NCI-H345 treated with DMSO at 0.1 percent for 48 hours (cell line): ENCODE results near the gene BRCA1.
"Not testable (repeated sequence)": the region's sequence is repeated elsewhere in the genome, so short reads cannot be mapped to it uniquely, and the experiment has no call there.

Experiments
- DNase-seq: peaks from one replicate; lab custom pipeline; 2025; ENCODE audit not compliant: unreplicated experiment; lab: John Stamatoyannopoulos, UW

Gene BRCA1

DNA sequence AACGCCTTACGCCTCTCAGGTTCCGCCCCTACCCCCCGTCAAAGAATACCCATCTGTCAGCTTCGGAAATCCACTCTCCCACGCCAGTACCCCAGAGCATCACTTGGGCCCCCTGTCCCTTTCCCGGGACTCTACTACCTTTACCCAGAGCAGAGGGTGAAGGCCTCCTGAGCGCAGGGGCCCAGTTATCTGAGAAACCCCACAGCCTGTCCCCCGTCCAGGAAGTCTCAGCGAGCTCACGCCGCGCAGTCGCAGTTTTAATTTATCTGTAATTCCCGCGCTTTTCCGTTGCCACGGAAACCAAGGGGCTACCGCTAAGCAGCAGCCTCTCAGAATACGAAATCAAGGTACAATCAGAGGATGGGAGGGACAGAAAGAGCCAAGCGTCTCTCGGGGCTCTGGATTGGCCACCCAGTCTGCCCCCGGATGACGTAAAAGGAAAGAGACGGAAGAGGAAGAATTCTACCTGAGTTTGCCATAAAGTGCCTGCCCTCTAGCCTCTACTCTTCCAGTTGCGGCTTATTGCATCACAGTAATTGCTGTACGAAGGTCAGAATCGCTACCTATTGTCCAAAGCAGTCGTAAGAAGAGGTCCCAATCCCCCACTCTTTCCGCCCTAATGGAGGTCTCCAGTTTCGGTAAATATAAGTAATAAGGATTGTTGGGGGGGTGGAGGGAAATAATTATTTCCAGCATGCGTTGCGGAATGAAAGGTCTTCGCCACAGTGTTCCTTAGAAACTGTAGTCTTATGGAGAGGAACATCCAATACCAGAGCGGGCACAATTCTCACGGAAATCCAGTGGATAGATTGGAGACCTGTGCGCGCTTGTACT lies at the start of gene BRCA1:
TSS of gene BRCA1 (minus strand) at position 232 of the 834 bp plus-strand sequence. CDS start 1,268 bp downstream, outside the sequence.
- DNase-seq = peak; percentile 97

DNA sequence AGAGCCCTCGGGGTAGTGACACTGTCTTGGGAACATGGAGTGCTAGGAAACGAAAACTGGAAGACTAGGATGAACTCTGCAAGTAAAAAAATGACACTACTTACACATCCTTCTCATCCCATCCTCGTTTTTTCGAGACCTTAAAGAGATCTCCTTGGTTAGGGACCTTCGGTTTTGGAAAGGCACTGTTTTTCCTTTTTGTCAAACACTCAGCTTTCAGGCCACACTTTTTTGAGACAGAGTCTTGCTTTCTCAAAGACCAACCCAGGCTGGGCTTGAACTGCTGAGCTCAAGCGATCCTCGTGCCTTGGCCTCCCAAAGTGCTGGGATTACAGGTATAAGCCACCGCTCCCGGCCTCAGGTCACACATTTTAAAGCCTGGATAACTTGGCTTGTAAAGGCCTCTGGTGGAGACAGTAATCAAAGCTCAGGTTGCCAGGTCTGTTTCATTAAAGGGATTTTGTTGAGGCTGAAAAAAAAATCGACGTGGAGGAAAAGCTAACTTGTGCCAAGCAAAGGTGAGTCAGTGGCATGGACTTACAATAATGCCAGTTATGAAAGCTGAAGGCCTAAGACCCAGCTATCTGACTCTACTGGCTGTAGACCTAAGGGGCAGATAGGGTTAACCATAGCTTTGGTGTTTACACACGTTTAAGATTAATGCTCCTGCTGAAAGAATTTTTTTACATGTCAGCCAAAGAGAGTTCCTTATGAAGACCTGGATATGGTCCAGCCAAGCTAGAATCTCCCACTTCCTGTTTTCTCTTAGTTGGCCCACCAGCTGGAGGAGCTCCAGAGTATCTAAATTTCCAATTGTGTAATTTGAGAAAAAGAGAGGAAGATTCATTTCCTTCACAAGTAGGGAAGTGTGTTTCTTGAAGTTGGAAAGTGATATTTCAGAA lies 46.7 kb upstream of the BRCA1 start:
- no peak for DNase-seq

DNA sequence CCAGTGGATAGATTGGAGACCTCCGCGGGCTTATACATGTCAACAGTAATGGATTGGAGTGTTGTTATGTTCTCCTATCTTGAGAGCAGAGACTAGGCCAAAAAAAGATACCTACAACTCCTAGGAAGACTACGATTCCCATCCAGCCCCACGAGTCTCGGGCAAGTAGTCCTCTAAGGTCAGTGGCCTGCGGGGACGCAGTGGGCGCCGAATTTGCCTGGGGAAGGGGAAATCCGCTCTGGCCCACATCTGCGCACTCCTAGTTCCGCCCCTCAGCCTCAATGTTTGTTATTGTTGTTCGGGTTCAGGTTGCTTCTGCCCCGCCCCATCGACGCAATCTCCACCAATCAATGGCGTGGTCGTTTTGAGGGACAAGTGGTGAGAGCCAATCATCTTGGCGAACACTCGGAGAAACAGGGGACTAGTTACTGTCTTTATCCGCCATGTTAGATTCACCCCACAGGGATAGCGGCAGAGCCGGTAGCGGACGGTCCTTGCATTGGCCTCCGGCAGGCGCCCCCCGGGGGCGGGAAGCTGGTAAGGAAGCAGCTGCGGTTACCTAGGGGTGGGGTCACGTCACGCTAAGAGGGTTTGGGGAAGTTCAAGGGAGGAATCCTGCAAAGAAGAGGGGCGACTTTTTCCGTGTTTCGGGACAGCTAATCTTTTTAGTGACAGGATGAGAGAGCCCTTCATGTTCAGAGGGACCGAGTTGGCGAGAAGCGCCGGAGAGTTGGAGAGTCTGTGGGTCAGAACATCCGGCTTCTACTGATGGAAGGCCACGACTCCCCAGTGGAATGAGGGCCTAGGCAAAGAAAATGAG lies 45.8 kb upstream of the BRCA1 start, which contains the start of gene NBR1:
TSS of gene NBR1 (plus strand) at position 449 of the 820 bp plus-strand sequence. CDS start 4,586 bp downstream, outside the sequence.
- peak; percentile 96 for DNase-seq

DNA sequence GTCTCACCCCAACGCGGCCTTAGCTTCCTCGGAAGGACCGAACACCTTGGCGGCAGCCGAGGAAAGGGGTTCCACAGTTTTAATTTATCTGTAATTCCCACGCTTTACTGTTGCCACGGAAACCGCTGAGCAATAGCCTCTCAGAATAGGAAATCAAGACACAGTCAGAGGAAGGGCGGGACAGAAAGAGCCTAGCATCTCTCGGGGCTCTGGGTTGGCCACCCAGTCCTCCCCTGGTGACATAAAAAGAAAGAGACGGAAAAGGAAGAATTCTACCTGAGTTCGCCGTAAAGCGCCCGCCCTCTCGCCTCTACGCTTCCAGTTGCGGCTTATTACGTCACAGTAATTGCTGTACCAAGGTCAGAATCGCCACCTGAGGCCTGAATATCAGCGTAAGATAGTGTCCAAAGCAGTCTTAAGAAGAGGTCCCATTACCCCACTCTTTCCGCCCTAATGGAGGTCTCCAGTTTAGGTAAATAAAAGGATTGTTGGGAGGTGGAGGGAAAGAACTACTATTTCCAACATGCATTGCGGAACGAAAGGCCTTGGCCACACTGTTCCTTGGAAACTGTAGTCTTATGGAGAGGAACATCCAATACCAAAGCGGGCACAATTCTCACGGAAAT lies 45.1 kb upstream of the BRCA1 start:
- DNase-seq = peak; percentile 95

DNA sequence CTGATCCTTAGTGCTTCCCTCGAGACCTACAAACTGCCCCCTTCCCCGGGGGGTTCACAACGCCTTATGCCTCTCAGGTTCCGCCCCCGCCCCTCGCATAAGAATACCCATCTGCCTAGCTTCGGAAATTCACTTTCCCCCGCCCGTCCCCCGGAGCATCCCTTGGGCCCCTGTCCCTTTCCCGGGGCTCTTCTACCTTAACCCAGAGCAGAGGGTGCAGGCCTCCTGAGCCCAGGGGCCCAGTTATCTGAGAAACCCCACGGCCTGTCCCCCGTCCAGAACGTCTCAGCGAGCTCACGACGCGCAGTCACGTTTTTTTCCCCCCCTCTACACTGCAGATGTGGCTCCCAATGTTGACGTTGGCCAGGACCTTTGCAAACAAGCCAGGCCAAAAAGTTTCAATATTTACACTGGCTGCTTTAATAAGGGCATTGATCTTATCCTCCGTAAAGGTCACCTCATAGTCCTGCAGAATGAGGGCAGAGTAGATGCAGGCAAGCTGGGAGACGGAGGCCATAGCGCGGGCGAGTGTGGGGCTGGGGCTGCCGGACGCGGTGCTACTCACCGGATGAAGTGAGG lies 44.5 kb upstream of the BRCA1 start:
- peak; percentile 45 for DNase-seq

GRCh38 chr17:43165971-43166370 lies 40.8 kb upstream of the BRCA1 start:
- DNase-seq = not testable (repeated sequence)

DNA sequence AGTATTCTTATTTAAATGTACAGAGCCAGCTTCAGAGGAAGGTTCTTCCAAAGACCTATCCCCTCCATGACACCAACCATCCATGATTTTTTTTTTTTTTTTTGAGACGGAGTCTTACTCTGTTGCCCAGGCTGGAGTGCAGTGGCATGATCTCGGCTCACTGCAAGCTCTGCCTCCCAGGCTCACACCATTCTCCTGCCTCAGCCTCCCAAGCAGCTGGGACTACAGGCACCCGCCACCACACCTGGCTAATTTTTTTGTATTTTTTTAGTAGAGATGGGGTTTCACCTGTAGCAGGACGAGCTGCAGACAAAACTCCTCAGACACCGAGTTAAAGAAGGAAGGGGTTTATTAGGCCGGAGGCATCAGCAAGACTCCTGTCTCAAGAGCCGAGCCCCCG lies 34.8 kb upstream of the BRCA1 start:
- not testable (repeated sequence) for DNase-seq

GRCh38 chr17:43159232-43159631 lies 34.1 kb upstream of the BRCA1 start:
- not testable (repeated sequence) for DNase-seq

DNA sequence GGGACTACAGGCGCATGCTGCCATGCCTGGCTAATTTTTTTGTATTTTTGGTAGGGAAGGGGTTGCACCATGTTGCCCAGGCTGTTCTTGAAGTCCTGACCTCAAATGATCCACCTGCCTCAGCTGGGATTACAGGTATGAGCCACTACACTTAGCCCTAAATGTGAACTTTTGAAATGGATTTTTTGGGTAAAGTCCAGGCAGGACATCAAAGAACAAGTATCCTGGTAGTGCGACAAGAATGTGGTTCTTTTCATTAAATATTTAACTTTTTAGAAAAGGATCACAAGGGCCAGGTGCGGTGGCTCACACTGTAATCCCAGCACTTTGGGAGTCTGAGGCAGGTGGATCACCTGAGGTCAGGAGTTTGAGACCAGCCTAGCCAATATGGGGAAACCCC lies 30.5 kb upstream of the BRCA1 start:
- no peak for DNase-seq

- not testable (repeated sequence) for DNase-seq
These were observed 28.2 kb upstream of the BRCA1 start for GRCh38 chr17:43153197-43153835.

GRCh38 chr17:43151880-43152456 lies 26.8 kb upstream of the BRCA1 start:
- DNase-seq = no peak

GRCh38 chr17:43146649-43147048 lies 21.5 kb upstream of the BRCA1 start:
- no peak for DNase-seq

DNA sequence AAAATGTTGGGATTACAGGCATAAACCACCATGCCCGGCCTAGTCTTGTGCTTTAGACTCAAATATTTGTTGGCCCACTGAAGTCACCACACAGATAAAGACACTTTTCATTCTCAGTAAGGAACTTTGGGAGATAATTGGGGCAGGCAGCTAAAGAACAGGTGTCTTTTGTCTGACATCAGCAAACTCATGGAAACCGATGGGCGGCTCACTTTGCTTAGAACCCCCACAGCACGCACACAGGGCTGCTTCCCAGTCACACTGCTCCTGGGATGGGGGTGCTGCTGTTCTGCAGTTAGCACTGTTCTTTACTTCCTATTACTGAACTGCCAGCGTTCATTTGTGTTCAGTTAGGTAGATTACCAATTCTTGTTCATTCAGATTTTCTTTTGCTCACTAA lies 18.0 kb upstream of the BRCA1 start:
- no peak for DNase-seq

GRCh38 chr17:43142153-43142552 lies 17.0 kb upstream of the BRCA1 start:
- no peak for DNase-seq

DNA sequence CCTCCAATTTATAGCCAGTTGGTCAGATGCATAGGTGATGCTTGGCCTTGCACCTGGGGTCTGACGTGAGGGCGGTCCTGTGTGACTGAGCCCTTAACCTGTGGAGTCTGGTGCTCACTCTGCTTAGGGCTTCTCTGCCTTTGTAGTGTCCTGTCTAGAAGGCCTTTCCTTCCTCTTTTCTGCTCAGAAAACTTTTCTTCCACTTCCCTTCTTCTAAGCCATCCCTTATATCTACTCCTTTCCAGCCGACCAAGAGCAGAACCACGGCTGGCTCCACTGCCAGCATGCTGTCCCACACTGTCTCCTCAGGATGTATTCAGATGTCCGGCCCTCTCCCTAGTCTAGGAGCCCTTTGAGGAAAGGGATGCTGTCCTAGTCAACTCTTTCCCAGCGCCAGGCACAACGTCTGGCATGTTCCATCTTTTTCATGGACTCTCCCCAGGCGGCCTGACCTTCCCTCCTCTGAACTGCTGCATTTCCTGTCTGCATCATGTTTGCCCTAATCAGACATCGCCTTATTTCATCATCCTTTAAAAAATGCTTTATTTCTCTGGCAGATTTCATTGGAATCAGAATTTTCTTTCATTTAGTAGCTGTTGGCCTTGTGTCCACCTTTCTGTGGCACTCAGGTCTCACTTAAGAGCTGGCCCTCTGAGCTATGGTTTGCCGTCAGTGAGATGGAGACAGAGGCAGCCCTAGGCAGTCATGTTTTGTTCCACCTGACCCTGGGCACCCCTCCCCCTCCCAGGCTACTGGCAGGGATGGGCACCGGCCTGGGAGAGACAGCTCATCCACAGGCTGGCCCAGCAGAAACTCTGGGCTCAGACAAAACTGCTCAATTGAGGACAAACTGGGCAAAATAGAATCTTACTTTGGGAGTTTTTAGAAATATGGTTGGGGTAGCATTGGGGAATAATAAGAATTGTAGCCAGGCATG lies 15.5 kb upstream of the BRCA1 start:
- DNase-seq = no peak

DNA sequence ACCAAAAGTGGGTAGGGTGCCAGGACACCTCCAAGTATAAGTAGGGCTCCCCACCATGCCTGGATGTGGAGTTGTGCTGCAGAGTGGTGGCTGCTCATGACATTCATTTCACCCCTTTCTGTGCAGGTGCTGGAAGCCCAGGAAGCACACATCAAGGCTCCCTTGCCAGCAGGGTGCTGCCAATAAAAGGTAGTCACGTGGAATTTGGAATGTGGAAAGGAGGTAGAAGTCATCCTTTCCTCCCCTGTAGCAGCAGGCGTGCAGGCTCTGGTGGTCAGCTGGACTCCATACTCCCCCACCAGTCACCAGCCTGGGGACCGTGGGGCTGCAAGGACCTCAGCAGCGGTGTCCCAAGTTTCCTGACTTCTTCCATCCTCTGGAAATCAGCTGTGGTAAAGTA lies 13.4 kb upstream of the BRCA1 start:
- not testable (repeated sequence) for DNase-seq

DNA sequence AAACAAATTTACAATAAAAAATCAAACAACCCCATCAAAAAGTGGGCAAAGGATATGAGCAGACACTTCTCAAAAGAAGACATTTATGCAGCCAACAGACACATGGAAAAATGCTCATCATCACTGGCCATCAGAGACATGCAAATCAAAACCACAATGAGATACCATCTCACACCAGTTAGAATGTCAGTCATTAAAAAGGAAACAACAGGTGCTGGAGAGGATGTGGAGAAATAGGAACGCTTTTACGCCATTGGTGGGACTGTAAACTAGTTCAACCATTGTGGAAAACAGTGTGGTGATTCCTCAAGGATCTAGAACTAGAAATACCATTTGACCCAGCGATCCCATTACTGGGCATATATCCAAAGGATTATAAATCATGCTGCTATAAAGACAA lies 11.4 kb upstream of the BRCA1 start:
- DNase-seq = not testable (repeated sequence)

- no peak for DNase-seq
These were observed 10.3 kb upstream of the BRCA1 start for GRCh38 chr17:43135454-43135819.
